Fibroblast of skin of right quadriceps (primary cell): Measurements from ENCODE around the gene LTBP1.

ENCODE experiments used
- DNase-seq: peaks from one replicate; pipeline ENCODE4 v3.0.0-alpha.2; 2013

Gene LTBP1

GRCh38 chr2:33320573-33320972 is 373.8 kb downstream of the LTBP1 start:
- no peak for DNase-seq

GRCh38 chr2:33321236-33321771 is 374.6 kb downstream of the LTBP1 start:
- peak; percentile 89 for DNase-seq

GRCh38 chr2:33321876-33322483 is 375.2 kb downstream of the LTBP1 start:
- DNase-seq: peak; percentile 64

- no peak for DNase-seq
These were observed 375.9 kb downstream of the LTBP1 start for GRCh38 chr2:33322612-33323011.

GRCh38 chr2:33323957-33324356 is 377.2 kb downstream of the LTBP1 start:
- no peak for DNase-seq

- no peak for DNase-seq
These were observed 379.3 kb downstream of the LTBP1 start for GRCh38 chr2:33326100-33326499.

- no peak for DNase-seq
These were observed 386.7 kb downstream of the LTBP1 start for GRCh38 chr2:33333433-33333832.

GRCh38 chr2:33334083-33334482 is 387.3 kb downstream of the LTBP1 start:
- DNase-seq: no peak

GRCh38 chr2:33335516-33335915 is 388.8 kb downstream of the LTBP1 start:
- DNase-seq: no peak

GRCh38 chr2:33336036-33336625 is 389.4 kb downstream of the LTBP1 start:
- DNase-seq: no peak

GRCh38 chr2:33337385-33337960 is 390.7 kb downstream of the LTBP1 start:
- no peak for DNase-seq

GRCh38 chr2:33337981-33338380 is 391.2 kb downstream of the LTBP1 start:
- no peak for DNase-seq

- no peak for DNase-seq
These were observed 392.5 kb downstream of the LTBP1 start for GRCh38 chr2:33339269-33339668.

GRCh38 chr2:33340280-33340679 is 393.5 kb downstream of the LTBP1 start:
- DNase-seq: no peak

GRCh38 chr2:33342171-33342570 is 395.4 kb downstream of the LTBP1 start:
- no peak for DNase-seq

GRCh38 chr2:33342705-33343104 is 396.0 kb downstream of the LTBP1 start:
- DNase-seq: no peak

GRCh38 chr2:33343387-33343895 is 396.7 kb downstream of the LTBP1 start:
- no peak for DNase-seq

GRCh38 chr2:33344230-33344629 is 397.5 kb downstream of the LTBP1 start:
- no peak for DNase-seq

- DNase-seq: no peak
These were observed 401.1 kb downstream of the LTBP1 start for GRCh38 chr2:33347856-33348255.

- DNase-seq: no peak
These were observed 403.9 kb downstream of the LTBP1 start for GRCh38 chr2:33350632-33351031.

GRCh38 chr2:33351781-33352180 is 405.0 kb downstream of the LTBP1 start:
- no peak for DNase-seq

- peak; percentile 98 for DNase-seq
These were observed 408.2 kb downstream of the LTBP1 start for GRCh38 chr2:33354981-33355380.

- DNase-seq: peak; percentile 18
These were observed 412.1 kb downstream of the LTBP1 start for GRCh38 chr2:33358878-33359277.
